Activated T-cell treated with anti-CD3 and anti-CD28 coated beads, Interleukin-2, amount 50 U/mL, for 72 hours (primary cell): Measurements from ENCODE around the gene PRKD2. TPM values are rescaled to one million over a fixed set of nuclear protein-coding genes. Genes with fewer than 3 reads are reported as not detected.

Experiments used
- ATAC-seq, 2 donors: fragments of 150-1000 bp; cut with Tn5 transposase; replicated peaks in 1 of 2; 2 replicates each; pipeline ENCODE4 v1.10.0; 2021; ENCODE audit warnings: moderate library complexity in 2 of 2, mild to moderate bottlenecking in 1 of 2
- DNase-seq, 2 donors: peaks; one replicate each; pipeline ENCODE4 v3.0.0; 2021 to 2022; ENCODE audit warnings: mixed read lengths in 1 of 2
- H3K27ac Mint-ChIP-seq: one replicate; pipeline ENCODE4 v1.8.0; 2022; ENCODE audit warnings: mild to moderate bottlenecking, moderate library complexity, mixed read lengths
- H3K27me3 Mint-ChIP-seq: one replicate; pipeline ENCODE4 v1.8.0; 2022; ENCODE audit warnings: low read depth, mixed read lengths
- H3K36me3 Mint-ChIP-seq, 2 donors: one replicate each; pipeline ENCODE4 v1.8.0; 2022; ENCODE audit warnings: mixed read lengths in 2 of 2, mild to moderate bottlenecking in 1 of 2; ENCODE audit not compliant: insufficient read depth in 2 of 2
- H3K4me1 Mint-ChIP-seq: one replicate; pipeline ENCODE4 v1.8.0; 2022; ENCODE audit warnings: low read depth, mixed read lengths
- H3K4me3 Mint-ChIP-seq, 2 donors: one replicate each; pipeline ENCODE4 v1.8.0; 2022; ENCODE audit warnings: mild to moderate bottlenecking in 2 of 2, mixed read lengths in 2 of 2, moderate library complexity in 2 of 2
- H3K9me3 Mint-ChIP-seq, 2 donors: one replicate each; pipeline ENCODE4 v1.8.0; 2022; ENCODE audit warnings: mixed read lengths in 2 of 2
- total RNA-seq, 2 donors: library from RNA; stranded (reverse); gene quantifications; one replicate each; pipeline ENCODE4 v1.2.3, GENCODE V29; 2022

The PRKD2 gene
- total RNA-seq, 2 donors from 2014 or later: 82.0 to 92.9 TPM

- peaks cover 29% of the 10 kb centered on the region for H3K4me1 Mint-ChIP-seq
- DNase-seq (no peak), ATAC-seq (no peak)
- H3K27ac Mint-ChIP-seq: no peak overlapping the region
- H3K36me3 Mint-ChIP-seq: peaks cover 6 to 25% of the 10 kb centered on the region in 2 donors
- no peaks in the 10 kb centered on the region for H3K9me3 Mint-ChIP-seq
- H3K4me3 Mint-ChIP-seq: no peak overlapping the region
- no peaks in the 10 kb centered on the region for H3K27me3 Mint-ChIP-seq
Measured at GRCh38 chr19:46726551-46726950, 9.6 kb upstream of the PRKD2 start.

- Mint-ChIP-seq H3K27me3 (no peaks in the 10 kb centered on the region), H3K27ac (no peak overlapping the region), H3K4me3 (no peak overlapping the region), H3K9me3 (no peaks in the 10 kb centered on the region), H3K36me3 (peaks cover 6 to 20% of the 10 kb centered on the region in 2 donors), H3K4me1 (peaks cover 23% of the 10 kb centered on the region)
- ATAC-seq (no peak), DNase-seq (no peak)
Measured at GRCh38 chr19:46725859-46726393, 9.0 kb upstream of the PRKD2 start.

GRCh38 chr19:46725036-46725820 is 8.3 kb upstream of the PRKD2 start:
- no peaks in the 10 kb centered on the region for H3K27me3 Mint-ChIP-seq
- peaks cover 19% of the 10 kb centered on the region for H3K4me1 Mint-ChIP-seq
- H3K36me3 Mint-ChIP-seq: peaks cover 6 to 20% of the 10 kb centered on the region in 2 donors
- no peak for DNase-seq
- no peak overlapping the region for H3K4me3 Mint-ChIP-seq
- no peak overlapping the region for H3K27ac Mint-ChIP-seq
- ATAC-seq: no peak
- no peaks in the 10 kb centered on the region for H3K9me3 Mint-ChIP-seq

GRCh38 chr19:46724468-46724867 is 7.6 kb upstream of the PRKD2 start:
- DNase-seq: no peak
- Mint-ChIP-seq H3K4me3 (no peak overlapping the region), H3K4me1 (peaks cover 20% of the 10 kb centered on the region), H3K9me3 (no peaks in the 10 kb centered on the region), H3K27ac (no peak overlapping the region), H3K36me3 (peaks cover 6 to 20% of the 10 kb centered on the region in 2 donors), H3K27me3 (no peaks in the 10 kb centered on the region)
- no peak for ATAC-seq

GRCh38 chr19:46723471-46723870 is 6.6 kb upstream of the PRKD2 start:
- Mint-ChIP-seq H3K27ac (no peak overlapping the region), H3K4me1 (peaks cover 19% of the 10 kb centered on the region), H3K27me3 (no peaks in the 10 kb centered on the region), H3K9me3 (no peaks in the 10 kb centered on the region), H3K4me3 (no peak overlapping the region), H3K36me3 (peaks cover 6 to 15% of the 10 kb centered on the region in 2 donors)
- DNase-seq (no peak), ATAC-seq (no peak)

GRCh38 chr19:46723023-46723461 is 6.1 kb upstream of the PRKD2 start:
- H3K27ac Mint-ChIP-seq: no peak overlapping the region
- H3K4me3 Mint-ChIP-seq: no peak overlapping the region
- peaks cover 22% of the 10 kb centered on the region for H3K4me1 Mint-ChIP-seq
- DNase-seq (no peak), ATAC-seq (no peak)
- H3K36me3 Mint-ChIP-seq: peaks cover 6 to 15% of the 10 kb centered on the region in 2 donors
- no peaks in the 10 kb centered on the region for H3K27me3 Mint-ChIP-seq
- H3K9me3 Mint-ChIP-seq: no peaks in the 10 kb centered on the region

GRCh38 chr19:46722421-46723022 is 5.6 kb upstream of the PRKD2 start:
- Mint-ChIP-seq H3K27me3 (no peaks in the 10 kb centered on the region), H3K4me3 (no peak overlapping the region), H3K27ac (no peak overlapping the region), H3K36me3 (peaks cover 6 to 14% of the 10 kb centered on the region in 2 donors), H3K4me1 (peaks cover 27% of the 10 kb centered on the region), H3K9me3 (no peaks in the 10 kb centered on the region)
- DNase-seq (no peak), ATAC-seq (no peak)

- Mint-ChIP-seq H3K36me3 (peaks cover 6 to 13% of the 10 kb centered on the region in 2 donors), H3K27me3 (no peaks in the 10 kb centered on the region), H3K9me3 (no peaks in the 10 kb centered on the region), H3K4me1 (peaks cover 28% of the 10 kb centered on the region), H3K27ac (peak overlapping the region; percentile 22), H3K4me3 (no peak overlapping the region)
- no peak for DNase-seq
- ATAC-seq: no peak
Measured at GRCh38 chr19:46722004-46722380, 5.1 kb upstream of the PRKD2 start.

- peaks cover 5 to 15% of the 10 kb centered on the region in 2 donors for H3K36me3 Mint-ChIP-seq
- no peaks in the 10 kb centered on the region for H3K9me3 Mint-ChIP-seq
- no peak for DNase-seq
- no peaks in the 10 kb centered on the region for H3K27me3 Mint-ChIP-seq
- H3K27ac Mint-ChIP-seq: no peak overlapping the region
- H3K4me3 Mint-ChIP-seq: no peak overlapping the region
- ATAC-seq: no peak
- peaks cover 28% of the 10 kb centered on the region for H3K4me1 Mint-ChIP-seq
Measured at GRCh38 chr19:46721269-46722003, 4.5 kb upstream of the PRKD2 start.

GRCh38 chr19:46720503-46721239 is 3.8 kb upstream of the PRKD2 start:
- Mint-ChIP-seq H3K9me3 (no peaks in the 10 kb centered on the region), H3K4me1 (peaks cover 29% of the 10 kb centered on the region), H3K27me3 (no peaks in the 10 kb centered on the region), H3K27ac (no peak overlapping the region), H3K36me3 (peaks cover 2 to 9% of the 10 kb centered on the region in 2 donors), H3K4me3 (no peak overlapping the region)
- ATAC-seq: no peak
- no peak for DNase-seq

- Mint-ChIP-seq H3K4me1 (peaks cover 37% of the 10 kb centered on the region), H3K36me3 (peaks cover 2 to 7% of the 10 kb centered on the region in 2 donors), H3K9me3 (no peaks in the 10 kb centered on the region), H3K27ac (no peak overlapping the region), H3K4me3 (no peak overlapping the region), H3K27me3 (no peaks in the 10 kb centered on the region)
- DNase-seq (no peak), ATAC-seq (no peak)
Measured at GRCh38 chr19:46719629-46720502, 3.0 kb upstream of the PRKD2 start.
